GM18517 (cell line): ENCODE results near the gene AKAP13.

Source experiments
- ATAC-seq: cut with Tn5 transposase; IDR thresholded peaks from one replicate; pipeline ENCODE4 v1.9.1; 2021; ENCODE audit warnings: mild to moderate bottlenecking, moderate library complexity; ENCODE audit not compliant: unreplicated experiment

Gene AKAP13

DNA sequence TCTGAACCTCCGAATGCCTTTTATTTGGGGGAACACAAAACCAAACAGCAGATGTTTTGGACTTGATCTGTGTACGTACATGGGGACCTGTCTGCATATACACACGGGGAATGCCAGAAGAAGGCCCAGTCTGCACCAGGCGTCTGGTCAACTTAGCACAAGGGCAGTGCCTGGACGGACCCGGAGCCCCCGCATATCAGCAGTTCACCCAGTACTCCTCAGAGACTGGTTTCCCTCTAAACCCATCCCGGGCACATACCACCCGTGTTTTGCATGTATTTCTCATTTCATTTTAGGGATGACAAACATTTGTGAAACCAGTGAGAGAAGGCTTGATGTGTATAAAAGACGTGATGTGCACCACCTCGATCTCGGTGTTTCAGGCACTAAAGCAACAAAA is 364.6 kb downstream of the AKAP13 start:
- no peak for ATAC-seq

DNA sequence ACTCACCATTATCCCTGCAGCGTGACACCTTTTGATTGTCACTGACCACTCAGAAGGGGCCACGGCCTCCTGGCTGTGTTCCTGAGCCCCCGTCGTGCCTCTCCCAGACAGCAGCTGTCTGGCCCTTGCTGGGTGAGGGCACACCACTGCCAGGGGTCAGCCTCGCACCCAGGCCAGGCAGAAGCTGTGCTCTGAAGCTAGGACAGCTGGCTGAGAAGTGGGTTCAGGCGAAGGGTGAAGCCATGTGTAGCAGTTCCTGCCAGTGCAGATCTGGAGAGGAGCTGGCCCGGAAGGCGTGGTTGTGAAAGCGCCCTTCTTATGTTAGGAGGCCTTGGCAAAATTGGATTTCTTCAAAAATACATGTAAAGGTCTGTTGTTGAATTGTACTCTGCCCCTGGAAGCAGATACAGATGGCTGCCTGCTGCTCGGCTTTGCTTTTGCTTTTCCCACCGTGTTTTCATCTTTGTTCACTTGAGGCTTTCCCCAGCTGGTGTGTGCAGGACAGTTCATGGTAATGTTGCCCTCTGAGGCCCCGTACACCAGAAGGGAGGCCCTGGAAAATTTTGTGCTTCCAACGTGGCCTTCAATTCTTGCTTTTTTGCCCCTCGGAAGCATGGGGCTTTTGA is 365.2 kb downstream of the AKAP13 start:
- no peak for ATAC-seq

DNA sequence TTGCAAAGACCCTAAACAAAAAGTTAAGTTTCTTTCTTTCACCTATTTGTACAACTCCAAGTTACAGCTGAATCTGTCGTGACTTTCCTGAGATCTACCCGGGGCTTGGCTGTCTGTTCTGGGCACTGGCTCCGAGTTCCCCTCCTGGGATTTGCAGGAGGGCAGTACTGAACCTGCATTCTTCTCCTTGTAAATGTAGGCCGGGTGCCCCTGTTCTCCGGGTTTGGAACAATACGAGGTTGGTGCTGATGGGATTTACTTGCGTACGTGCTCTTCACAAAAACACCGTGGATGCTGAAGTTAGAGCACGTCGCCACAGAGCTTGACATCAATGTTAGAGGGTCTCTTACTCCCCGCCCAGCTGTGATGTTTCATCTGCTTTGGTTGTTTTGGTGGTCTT is 366.2 kb downstream of the AKAP13 start:
- no peak for ATAC-seq

DNA sequence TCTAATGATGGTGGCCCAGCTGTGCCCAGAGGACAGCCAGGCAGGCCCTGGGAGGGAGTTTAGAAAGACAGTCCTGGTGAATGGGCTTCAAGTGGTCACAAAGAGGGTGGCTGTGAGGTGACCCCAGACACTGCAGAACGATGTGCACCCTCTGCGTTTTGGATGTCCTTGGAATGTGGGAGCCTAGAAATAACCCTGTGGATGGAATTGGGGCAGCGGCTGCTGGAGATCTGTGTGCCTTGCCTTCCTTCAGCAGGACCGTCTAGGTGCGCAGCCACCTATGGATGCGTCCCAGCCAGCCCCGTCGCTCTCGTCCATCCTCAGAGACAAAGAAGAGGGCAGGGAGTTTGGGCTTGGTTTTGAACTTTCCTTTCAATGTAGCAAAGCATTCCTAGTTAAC is 367.8 kb downstream of the AKAP13 start:
- ATAC-seq, result no peak

DNA sequence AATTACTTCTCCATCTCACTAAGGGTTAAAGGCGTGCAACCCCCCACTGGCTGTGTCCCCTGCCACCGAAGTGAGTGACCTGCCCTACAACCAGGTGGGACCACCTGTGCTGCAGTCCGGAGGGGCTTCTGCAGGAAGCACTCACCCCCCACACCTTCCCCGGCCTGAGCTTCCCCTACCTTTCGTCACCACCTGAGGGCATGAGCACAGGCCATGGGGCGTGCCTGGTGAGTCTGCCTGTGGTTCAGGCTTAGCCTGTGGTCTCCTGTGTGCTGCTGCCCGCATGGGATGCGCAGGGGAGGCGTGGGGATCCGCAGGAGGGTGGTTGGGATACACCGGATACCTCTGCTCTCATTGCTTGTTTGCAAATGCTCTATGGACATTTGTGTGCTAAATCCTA is 368.3 kb downstream of the AKAP13 start:
- no peak for ATAC-seq

DNA sequence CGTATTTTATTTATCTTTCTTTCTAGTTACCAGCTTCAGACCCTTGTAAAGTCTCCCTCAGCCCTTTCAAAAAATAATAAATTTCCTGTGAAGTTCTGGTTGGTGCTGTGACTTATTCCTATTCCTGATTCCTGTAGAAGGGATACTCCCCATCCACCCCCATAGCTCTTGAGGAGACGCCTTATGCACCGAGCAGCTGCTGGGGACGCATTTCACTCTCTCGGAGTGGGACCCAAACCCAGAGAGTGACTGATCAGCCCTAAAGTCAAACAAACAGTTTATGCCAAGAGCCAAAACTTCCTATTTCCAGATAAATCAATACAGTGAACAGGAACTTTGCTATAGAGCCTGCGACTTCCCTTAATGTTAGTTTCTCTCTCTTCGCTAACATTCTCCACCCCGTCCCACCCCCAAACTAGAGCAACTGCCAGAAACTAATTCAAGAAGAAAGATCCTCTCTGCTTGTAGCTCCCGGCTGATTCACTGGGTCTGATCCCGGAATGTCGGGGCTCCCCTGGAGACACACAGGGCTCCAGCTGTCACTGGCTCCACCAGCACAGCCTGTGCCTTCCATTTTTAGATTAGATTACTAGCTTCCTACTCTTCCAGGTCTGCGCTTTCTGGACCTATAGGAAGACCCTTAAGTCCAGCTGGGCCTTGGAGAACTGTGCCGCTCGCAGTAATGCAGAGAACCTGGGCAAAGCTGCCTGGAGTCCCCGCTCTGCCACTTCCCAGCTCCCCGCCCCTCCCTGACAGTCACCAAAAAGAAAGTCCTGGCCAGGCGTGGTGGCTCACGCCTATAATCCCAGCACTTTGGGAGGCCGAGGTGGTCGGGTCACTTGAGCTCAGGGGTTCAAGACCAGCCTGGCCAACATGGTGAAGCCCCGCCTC is 369.1 kb downstream of the AKAP13 start:
- ATAC-seq, result no peak

DNA sequence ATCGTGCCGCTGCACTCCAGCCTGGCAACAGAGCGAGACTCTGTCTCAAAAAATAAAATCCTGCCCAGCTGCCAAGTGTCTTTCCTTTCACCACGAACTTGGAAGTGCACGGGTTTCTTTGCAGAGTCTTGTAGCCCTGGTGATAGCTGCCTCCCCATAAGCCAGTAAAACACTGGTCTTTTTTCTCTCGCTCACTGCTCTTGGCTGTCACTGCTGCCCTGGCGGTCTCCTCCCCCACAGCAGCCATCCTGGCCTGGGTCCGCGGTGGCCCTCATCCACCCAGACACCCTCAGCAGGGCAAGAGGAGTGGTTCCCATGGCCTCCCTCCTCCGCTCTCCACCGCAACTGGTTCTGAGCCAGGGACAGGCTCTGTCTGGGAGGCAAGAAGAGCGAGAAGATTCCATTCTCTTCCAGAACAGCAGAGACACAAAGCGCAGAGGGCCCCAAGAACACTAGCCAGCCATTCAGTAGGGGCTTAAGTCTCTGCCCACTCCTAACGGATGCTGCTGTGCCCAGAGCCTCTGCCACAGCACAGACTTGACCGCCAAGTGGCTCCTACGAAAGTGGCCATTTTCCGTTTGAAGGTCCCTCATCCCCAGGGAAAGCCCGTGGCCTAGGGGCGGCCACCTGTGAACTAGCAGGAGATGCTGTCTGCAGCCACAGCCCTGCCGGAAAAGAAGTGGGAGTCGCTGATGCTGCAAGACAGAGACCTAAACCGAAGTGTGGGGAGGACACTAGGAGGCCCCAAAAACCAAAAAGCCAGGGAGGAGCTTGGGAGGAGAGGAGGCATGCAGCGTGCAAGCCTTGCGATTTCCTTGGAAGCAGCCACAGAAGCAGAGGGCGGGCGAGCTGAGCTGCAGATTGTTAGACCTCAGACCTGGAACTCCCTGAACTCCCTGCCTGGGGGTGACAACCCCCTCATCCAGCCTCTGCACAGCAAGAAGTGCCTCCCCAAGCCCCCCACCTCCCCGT is 370.2 kb downstream of the AKAP13 start:
- no peak for ATAC-seq

DNA sequence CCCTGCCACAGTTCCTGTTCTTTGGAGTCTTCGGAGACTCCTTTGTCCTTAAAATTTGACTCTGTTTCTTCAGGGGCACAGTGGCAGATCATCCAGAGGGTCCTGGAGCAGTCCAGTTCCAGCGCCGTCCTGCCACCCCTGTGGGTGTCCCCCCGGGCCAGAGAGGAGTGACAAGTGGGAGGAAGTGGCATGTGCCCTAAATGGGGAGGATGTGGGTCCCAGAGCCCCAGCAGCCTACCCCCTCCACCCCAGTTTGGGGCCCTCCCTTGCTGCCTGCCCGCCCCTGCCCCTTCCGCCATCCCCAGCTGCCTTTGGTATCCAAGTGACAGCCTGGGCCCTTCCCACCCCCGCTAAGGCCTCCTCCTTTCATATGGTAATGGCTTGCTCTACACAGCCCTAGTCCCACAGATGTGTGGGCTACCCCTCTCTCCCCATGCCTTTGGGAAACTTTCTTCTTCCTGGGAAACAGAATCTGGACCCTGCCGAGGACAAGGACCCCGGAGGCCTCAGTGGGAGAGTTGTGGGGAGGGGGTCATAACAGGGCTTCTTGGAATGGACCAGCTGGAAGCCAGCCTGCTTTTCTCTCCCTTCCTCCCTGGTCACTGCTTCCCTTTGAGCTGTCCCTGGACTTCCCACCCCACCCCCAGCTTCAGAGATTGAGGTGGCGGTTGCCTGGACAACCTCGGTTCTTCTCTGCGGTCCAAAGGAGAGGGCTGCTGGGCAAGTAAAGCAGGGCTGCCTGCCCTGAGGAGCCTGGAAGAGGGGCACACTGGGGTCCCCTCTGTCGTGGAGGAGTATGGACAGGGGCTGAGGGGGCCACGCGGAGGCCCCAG is 371.1 kb downstream of the AKAP13 start:
- ATAC-seq, result no peak

DNA sequence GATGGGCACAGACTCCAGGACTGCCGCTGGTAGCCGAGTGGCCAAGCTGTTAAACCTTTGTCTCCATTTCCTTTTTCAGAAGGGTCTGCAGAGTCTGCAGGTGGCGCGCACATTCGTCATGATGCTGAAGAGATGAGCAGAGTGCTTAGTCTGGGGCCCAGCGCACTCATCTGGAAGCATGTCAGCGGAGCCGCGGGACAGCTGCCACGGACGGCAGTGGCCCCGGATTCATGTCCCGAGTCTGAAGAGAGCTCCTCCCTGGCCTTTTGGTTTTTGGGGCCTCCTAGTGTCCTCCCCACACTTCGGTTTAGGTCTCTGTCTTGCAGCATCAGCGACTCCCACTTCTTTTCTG is 371.7 kb downstream of the AKAP13 start:
- ATAC-seq, result no peak

DNA sequence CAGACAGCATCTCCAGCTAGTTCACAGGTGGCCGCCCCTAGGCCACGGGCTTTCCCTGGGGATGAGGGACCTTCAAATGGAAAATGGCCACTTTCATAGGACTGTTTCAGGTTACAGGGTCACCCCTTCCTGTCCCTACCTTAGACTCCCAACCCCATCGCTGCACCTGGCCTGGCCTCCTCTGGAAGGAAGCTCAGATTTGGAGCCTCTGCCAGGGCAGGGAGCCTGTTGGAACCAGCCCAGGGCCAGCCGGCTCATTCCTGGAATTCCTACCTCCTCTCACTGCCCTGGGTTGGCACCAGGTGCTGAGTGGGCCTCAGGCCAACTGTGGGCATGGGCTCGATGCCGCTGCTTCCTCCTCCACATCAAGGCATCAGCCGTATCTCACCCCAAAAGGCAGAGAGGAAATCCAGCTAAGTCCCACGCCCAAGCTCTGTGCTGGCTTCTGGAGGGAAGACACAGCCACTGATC is 372.1 kb downstream of the AKAP13 start:
- no peak for ATAC-seq

DNA sequence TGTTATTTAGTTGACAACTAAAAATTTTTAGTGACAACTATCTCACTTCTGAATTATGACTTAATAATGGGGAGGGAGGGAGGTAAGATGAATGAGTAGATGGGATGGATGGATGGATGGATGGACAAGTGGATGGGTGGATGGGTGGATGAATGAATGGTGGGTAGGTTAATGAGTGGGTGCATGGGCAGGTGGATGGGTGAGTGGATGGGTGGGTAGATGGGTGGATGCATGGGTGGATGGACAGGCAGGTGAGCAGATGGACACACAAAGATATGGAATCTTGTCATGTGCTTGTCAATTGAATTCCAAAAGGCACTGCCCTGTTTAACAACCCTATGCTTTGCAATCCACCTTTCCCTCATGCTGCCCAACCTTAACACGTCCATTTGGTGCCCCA is 372.9 kb downstream of the AKAP13 start:
- ATAC-seq, result no peak

DNA sequence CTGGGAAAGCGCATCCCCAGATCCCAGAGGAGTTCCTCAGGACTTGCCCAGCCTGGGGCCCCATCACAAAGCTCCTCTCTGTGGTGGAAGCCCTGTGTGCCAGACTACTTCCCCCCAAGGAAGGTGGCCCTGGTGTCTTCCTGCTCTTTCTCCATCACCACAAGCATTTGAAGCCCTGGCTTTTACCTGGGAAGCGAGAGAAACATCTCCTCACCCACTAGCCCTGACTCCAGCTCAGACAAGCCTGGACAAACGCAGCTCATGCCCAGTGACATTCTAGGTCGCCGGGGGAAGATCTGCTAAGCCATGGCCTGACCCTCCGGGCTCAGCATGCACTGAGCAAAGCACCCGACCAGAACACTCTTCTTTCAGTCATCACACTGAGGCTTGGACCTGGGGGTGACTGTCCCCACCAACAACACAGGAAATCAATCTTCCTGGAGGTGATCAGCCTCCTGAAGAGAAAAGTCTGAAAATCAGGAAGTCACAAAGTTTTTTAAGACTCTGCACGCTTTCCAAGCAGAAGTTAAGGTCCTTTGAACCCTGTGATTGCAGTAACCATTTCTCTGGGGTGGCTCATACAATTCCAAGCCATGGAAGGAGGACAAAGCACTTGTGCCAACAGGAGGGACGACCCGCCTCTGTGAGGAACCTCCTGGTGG is 373.5 kb downstream of the AKAP13 start:
- ATAC-seq, result no peak

DNA sequence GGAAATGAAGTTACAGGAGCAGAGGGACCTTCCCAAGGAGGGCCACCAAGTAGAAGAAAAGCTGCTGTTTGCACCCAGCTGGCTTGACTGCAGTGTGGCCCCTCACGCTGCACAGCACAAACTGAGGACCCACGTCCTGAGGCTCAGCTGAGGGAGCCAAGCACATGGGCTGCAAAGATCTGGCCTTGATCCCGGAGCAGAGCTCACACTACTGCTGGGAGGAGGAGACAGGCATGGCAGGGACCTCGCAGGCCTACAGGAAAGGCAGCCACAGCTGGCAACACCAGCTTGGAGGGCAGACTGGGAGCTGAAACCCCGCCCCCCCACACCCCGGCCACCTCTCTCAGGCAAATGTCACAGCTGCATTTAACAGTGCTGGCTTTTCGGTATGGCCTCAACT is 374.6 kb downstream of the AKAP13 start:
- no peak for ATAC-seq

DNA sequence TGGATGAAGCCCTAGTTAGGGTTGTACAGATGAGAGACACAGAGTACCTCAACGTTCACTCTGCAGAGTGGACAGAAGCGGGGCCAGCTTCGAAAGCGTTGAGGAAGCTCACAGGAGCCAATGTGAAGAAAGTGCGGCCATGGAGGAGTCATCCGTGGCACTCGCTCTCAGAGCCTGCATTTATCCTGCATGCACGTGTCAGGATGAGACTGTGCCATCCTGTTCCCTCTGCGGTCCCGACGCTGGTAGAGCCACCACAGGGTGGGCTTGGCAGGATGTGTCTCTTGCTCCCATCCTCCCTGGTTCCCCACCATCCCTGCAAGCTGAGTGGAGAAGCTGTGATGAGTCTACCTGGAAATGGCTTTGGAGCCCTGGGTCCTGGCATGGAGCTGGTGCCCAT is 375.1 kb downstream of the AKAP13 start:
- ATAC-seq, result no peak

DNA sequence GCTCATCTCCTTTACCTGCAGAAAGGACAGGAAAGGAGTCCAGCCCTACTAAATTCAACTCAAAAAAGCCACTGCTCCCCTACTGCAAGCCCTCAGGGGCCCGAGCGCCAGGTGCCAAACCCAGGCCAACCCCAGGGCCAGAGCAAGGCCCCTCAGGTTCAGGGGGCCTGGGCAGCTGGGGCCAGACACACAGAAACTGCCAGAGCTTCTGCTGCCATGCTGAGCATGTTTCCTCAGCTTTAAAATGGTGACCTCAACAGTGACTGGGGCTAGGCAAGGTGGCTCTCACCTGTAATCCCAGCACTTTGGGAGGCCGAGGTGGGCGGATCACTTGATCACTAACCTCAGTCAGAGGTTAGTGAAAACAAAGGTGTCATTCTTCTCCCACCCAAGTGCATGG is 375.5 kb downstream of the AKAP13 start:
- ATAC-seq, result no peak

DNA sequence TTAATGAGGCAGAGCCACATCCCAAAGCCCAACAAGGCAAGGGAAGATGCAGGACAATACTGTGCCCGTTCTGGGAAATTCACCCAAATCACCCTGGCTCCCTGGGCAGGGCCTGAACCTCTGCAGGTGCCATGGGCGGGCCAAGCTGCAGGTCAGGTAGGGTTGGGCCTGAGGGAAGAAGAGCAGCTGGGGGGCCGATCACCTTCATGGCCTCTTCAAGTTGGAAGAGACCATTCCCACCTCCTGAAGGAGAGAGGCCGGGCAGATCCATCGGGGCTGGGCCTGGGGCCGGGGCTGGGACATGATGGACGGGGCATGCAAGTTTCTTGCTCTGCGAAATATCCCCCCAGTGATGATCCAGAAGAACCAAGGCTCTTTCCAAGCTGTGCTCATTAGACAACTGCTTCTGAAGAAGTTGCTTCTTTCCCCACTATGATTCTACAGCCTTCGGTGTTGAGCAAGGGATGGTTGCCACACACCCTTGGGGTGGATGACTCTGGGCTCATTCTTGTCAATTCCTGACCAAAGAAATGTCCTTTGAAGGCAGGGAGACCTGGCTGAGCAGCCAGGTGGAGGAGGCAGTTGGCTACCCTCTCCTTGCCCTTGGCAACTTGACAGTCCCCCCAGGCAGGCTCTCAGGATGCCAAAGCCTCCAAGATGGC is 376.1 kb downstream of the AKAP13 start:
- ATAC-seq, result no peak

DNA sequence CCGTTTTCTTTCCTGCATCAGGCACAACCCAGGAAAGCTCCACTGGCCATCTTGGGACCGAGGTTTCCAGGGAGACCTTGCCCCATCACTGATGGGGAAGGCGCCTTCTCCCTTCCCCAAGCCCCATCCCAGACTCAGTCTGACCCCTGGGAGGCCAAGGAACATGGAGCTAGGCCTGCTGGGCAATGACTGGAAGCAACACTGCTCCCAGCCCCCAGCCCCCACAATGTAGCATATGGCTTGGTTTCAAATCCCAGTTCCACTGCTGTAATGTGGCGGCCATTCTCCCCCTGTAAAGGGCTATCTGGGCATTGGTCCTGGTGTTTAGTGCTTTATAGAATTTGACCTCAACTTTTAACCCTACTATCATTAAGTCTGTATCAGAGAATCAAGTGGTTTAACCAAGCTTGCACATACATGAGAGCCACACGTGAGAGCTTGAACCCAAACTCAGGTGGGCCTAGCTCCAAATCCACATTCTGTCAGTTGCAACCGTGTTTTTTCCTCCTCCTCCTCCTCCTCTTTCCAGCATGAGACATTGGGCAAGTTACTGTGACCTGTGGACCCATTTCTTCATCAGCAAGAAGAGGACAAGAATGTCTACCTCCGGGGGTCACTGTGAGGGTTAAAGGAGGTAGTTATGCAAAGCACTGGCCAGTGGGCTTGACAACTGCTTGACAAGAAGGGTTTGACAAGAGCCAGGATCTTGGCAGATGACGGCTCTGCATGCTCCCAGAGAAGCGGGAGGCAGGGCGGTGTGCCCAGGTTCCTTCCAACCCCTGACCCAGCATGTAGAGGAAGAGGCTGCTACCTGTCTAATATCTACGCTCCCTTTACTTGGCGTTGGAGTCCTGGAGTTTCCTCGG is 376.9 kb downstream of the AKAP13 start:
- no peak for ATAC-seq

DNA sequence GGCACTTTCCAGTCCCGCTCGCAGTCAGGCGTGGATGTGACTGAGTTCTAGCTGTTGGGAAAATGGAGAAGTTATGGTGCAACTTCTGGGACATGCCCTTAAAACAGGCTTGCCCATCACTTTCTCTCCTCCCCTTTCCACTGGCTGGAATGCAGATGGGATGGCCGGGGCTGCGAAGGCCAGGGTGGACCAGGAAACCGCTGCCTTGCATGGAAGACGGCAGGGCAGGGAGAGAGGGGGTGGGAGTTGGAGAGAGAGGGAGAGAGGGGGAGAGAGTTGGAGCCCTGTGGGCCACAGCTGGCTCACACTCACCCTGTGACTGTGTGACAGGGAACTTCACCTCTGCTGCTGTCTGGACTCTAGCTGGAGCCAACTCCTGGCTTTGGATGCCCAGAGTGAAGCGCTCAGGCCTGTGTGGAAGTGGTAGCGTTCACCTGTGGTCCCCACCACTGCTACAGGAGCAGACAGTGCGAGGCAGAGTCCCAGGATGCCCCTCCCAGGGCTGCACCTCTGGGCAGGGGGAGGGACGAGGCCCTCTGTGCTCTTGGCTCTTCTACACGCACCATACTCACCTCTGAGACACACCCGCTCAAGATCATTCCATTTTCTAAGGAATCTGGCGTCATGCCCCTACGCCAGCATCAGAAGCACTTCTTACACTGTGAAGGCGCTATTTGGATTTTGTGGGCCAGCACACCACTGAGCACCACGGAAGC is 377.7 kb downstream of the AKAP13 start:
- ATAC-seq, result no peak
